ENCODE results near the gene EFNA5. TPM values are rescaled to one million over a fixed set of nuclear protein-coding genes. Genes with fewer than 3 reads are reported as not detected.
"Not testable (repeated sequence)": the region's sequence is repeated elsewhere in the genome, so short reads cannot be mapped to it uniquely, and the experiment has no call there.

The EFNA5 gene
- total RNA-seq, 1 experiment from 2014 or later: 0.22 TPM

GRCh38 chr5:107496466-107496865, 174.3 kb downstream of the EFNA5 start:
- Histone ChIP-seq H3K9ac (ENCODE audit: low read length) (no peak overlapping the region), H3K27ac (ENCODE audit: low read depth, low read length) (no peak overlapping the region), H3K4me3 (replicated peaks in 1 of 2; ENCODE audit: low read depth in 1 of 2, low read length in 2 of 2) (no peak overlapping the region), H3K9me2 (ENCODE audit: insufficient read depth) (no peaks in the 10 kb centered on the region), H3K27me3 (ENCODE audit: insufficient read depth, low read length) (no peaks in the 10 kb centered on the region), H4K20me1 (ENCODE audit: insufficient read depth) (no peaks in the 10 kb centered on the region), H3K4me1 (ENCODE audit: control insufficient read depth in 1 of 2, insufficient read depth in 2 of 2, low read length in 2 of 2) (no peaks in the 10 kb centered on the region), H2AFZ (ENCODE audit: low read depth, low read length, poor library complexity, severe bottlenecking) (no peak overlapping the region), H3K79me2 (ENCODE audit: insufficient read depth, low read length) (no peaks in the 10 kb centered on the region), H3K36me3 (ENCODE audit: control insufficient read depth in 1 of 2, insufficient read depth in 2 of 2, low read length in 2 of 2) (no peaks in the 10 kb centered on the region), H3K4me2 (ENCODE audit: low read length) (no peak overlapping the region), H3K9me3 (ENCODE audit: control insufficient read depth in 1 of 2, insufficient read depth in 1 of 2, low read depth in 1 of 2, low read length in 2 of 2) (no peaks in the 10 kb centered on the region)
- DNase-seq (ENCODE audit: low read depth, low spot score) (no peak), ATAC-seq (no peak)
- intact Hi-C loops (cut with micrococcal nuclease): no loop called here
- ChIA-PET CTCF (no interaction called here), RAD21 (ENCODE audit: low non-redundant PET in 1 of 2, low total read pairs in 2 of 2, uncharacterized antibody in 2 of 2, unreplicated experiment in 2 of 2) (no interaction called here), POLR2A (no interaction called here)
- TF ChIP-seq CTCF (IDR thresholded peaks at IDR 0.05 in 2 of 3, conservative IDR thresholded peaks at IDR 0.05 in 1 of 3; ENCODE audit: borderline replicate concordance in 1 of 3, insufficient read depth in 1 of 3, low read depth in 2 of 3, low read length in 2 of 3): no peak
- no peak for TF ChIP-seq POLR2AphosphoS5 (IDR thresholded peaks at IDR 0.05; ENCODE audit: low read depth, low read length)
- no peak for TF ChIP-seq YY1 (IDR thresholded peaks at IDR 0.05; ENCODE audit: extremely low read depth, insufficient replicate concordance, low read depth, low read length)
- TF ChIP-seq CEBPB (IDR thresholded peaks at IDR 0.05; ENCODE audit: low read depth): no peak
- TF ChIP-seq ATF3 (IDR thresholded peaks at IDR 0.05): no peak
- TF ChIP-seq RAD21 (IDR thresholded peaks at IDR 0.05; ENCODE audit: low read depth): no peak
- no peak for TF ChIP-seq SRF (IDR thresholded peaks at IDR 0.05; ENCODE audit: low read depth)
- TF ChIP-seq TCF7L2 (IDR thresholded peaks at IDR 0.05; ENCODE audit: borderline replicate concordance, extremely low read depth, insufficient read depth, insufficient read length): no peak
- no peak for TF ChIP-seq FOSL1 (IDR thresholded peaks at IDR 0.05; ENCODE audit: low read depth)
- TF ChIP-seq, protein P1, sequence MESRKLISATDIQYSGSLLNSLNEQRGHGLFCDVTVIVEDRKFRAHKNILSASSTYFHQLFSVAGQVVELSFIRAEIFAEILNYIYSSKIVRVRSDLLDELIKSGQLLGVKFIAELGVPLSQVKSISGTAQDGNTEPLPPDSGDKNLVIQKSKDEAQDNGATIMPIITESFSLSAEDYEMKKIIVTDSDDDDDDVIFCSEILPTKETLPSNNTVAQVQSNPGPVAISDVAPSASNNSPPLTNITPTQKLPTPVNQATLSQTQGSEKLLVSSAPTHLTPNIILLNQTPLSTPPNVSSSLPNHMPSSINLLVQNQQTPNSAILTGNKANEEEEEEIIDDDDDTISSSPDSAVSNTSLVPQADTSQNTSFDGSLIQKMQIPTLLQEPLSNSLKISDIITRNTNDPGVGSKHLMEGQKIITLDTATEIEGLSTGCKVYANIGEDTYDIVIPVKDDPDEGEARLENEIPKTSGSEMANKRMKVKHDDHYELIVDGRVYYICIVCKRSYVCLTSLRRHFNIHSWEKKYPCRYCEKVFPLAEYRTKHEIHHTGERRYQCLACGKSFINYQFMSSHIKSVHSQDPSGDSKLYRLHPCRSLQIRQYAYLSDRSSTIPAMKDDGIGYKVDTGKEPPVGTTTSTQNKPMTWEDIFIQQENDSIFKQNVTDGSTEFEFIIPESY (IDR thresholded peaks at IDR 0.05; ENCODE audit: extremely low read depth, insufficient replicate concordance, low read length): no peak
- TF ChIP-seq ZFX (IDR thresholded peaks at IDR 0.05): no peak
- TF ChIP-seq EZH2 (IDR thresholded peaks at IDR 0.05): no peak
- TF ChIP-seq, protein P2, sequence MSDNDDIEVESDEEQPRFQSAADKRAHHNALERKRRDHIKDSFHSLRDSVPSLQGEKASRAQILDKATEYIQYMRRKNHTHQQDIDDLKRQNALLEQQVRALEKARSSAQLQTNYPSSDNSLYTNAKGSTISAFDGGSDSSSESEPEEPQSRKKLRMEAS (IDR thresholded peaks at IDR 0.05): no peak
- no peak for TF ChIP-seq EZH2phosphoT487 (IDR thresholded peaks at IDR 0.05; ENCODE audit: borderline replicate concordance)
- no peak for TF ChIP-seq JUND (IDR thresholded peaks at IDR 0.05)
- no peak for TF ChIP-seq CBX3 (IDR thresholded peaks at IDR 0.05; ENCODE audit: low read depth)
- TF ChIP-seq ELF1 (IDR thresholded peaks at IDR 0.05; ENCODE audit: borderline replicate concordance, low read depth): no peak
- TF ChIP-seq POLR2A (IDR thresholded peaks at IDR 0.05; ENCODE audit: borderline replicate concordance, extremely low read depth, insufficient read depth, insufficient read length): no peak
- no peak for TF ChIP-seq ZNF274 (IDR thresholded peaks at IDR 0.05; ENCODE audit: low read depth, low read length)
- no TSS peak for BruUV-seq (replicated peaks)

DNA sequence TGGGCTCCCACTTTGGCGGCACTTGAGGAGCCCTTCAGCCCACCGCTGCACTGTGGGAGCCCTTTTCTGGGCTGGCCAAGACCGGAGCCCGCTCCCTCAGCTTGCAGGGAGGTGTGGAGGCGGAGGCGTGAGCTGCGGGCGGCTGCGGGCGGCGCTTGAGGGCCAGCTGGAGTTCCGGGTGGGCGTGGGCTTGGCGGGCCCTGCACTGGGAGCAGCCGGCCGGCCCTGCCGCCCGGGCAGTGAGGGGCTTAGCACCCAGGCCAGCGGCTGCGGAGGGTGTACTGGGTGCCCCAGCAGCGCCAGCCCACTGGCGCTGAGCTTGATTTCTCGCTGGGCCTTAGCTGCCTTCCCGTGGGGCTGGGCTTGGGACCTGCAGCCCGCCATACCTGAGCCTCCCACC, 176.6 kb downstream of the EFNA5 start:
- POLR2A ChIA-PET: not testable (repeated sequence)

More for the DNA sequence above, 176.6 kb downstream of the EFNA5 start:
- CTCF ChIA-PET; BruUV-seq (replicated peaks); H3K4me2 ChIP-seq (ENCODE audit: low read length); H3K79me2 ChIP-seq (ENCODE audit: insufficient read depth, low read length); H2AFZ ChIP-seq (ENCODE audit: low read depth, low read length, poor library complexity, severe bottlenecking); H3K36me3 ChIP-seq (ENCODE audit: control insufficient read depth in 1 of 2, insufficient read depth in 2 of 2, low read length in 2 of 2); H3K27ac ChIP-seq (ENCODE audit: low read depth, low read length); DNase-seq (ENCODE audit: low read depth, low spot score); H3K4me1 ChIP-seq (ENCODE audit: control insufficient read depth in 1 of 2, insufficient read depth in 2 of 2, low read length in 2 of 2); H3K9me2 ChIP-seq (ENCODE audit: insufficient read depth); H4K20me1 ChIP-seq (ENCODE audit: insufficient read depth); intact Hi-C loops (cut with micrococcal nuclease); H3K4me3 ChIP-seq (replicated peaks in 1 of 2; ENCODE audit: low read depth in 1 of 2, low read length in 2 of 2); H3K9me3 ChIP-seq (ENCODE audit: control insufficient read depth in 1 of 2, insufficient read depth in 1 of 2, low read depth in 1 of 2, low read length in 2 of 2); H3K9ac ChIP-seq (ENCODE audit: low read length); RAD21 ChIA-PET (ENCODE audit: low non-redundant PET in 1 of 2, low total read pairs in 2 of 2, uncharacterized antibody in 2 of 2, unreplicated experiment in 2 of 2); ATAC-seq; H3K27me3 ChIP-seq (ENCODE audit: insufficient read depth, low read length): not testable (repeated sequence)
